Fibroblast of lung (primary cell): ENCODE results near the gene ELK3. TPM values are rescaled to one million over a fixed set of nuclear protein-coding genes. Genes with fewer than 3 reads are reported as not detected.

Source experiments
- DNase-seq, 2 donors: peaks; one replicate each; pipeline versions ENCODE4 v3.0.0 to v3.0.0-alpha.2; 2010; ENCODE audit warnings: low read depth in 2 of 2
- H2AFZ ChIP-seq: 2 replicates; pipeline ENCODE4 v1.5.1; 2012; ENCODE audit warnings: low read length, control low read depth, inconsistent platforms
- H3K27ac ChIP-seq: 2 replicates; pipeline ENCODE4 v1.5.1; 2011; ENCODE audit warnings: low read length, control low read depth; ENCODE audit not compliant: insufficient read depth
- H3K27me3 ChIP-seq: 2 replicates; pipeline ENCODE4 v1.5.1; 2011; ENCODE audit warnings: mild to moderate bottlenecking, low read length; ENCODE audit not compliant: control insufficient read depth, insufficient read depth
- H3K36me3 ChIP-seq: 2 replicates; pipeline ENCODE4 v1.5.1; 2011; ENCODE audit warnings: low read length; ENCODE audit not compliant: control insufficient read depth, insufficient read depth
- H3K4me1 ChIP-seq: 2 replicates; pipeline ENCODE4 v1.5.1; 2011; ENCODE audit warnings: low read length; ENCODE audit not compliant: control insufficient read depth, insufficient read depth; ENCODE audit errors: extremely low read depth
- H3K4me2 ChIP-seq: 2 replicates; pipeline ENCODE4 v1.5.1; 2011; ENCODE audit warnings: low read length, control low read depth; ENCODE audit not compliant: insufficient read depth; ENCODE audit errors: extremely low read depth
- H3K4me3 ChIP-seq, 4 experiments: fragments of 200-600 bp in 1 of 4; sonication (generic) in 1 of 4; replicated peaks in 1 of 4; 2 replicates each; pipeline ENCODE4 v1.5.1; 2011 to 2016; ENCODE audit warnings: low read length in 4 of 4, low read depth in 3 of 4, mild to moderate bottlenecking in 3 of 4, control low read depth in 2 of 4, inconsistent platforms in 1 of 4, mixed read lengths in 1 of 4; ENCODE audit not compliant: insufficient read depth in 1 of 4; ENCODE audit errors: control extremely low read depth in 1 of 4
- H3K79me2 ChIP-seq: 2 replicates; pipeline ENCODE4 v1.5.1; 2012; ENCODE audit warnings: mild to moderate bottlenecking, low read length, inconsistent platforms; ENCODE audit not compliant: control insufficient read depth, insufficient read depth
- H3K9ac ChIP-seq: 2 replicates; pipeline ENCODE4 v1.5.1; 2011; ENCODE audit warnings: mild to moderate bottlenecking, low read length, control low read depth; ENCODE audit not compliant: insufficient read depth
- H3K9me3 ChIP-seq: 2 replicates; pipeline ENCODE4 v1.5.1; 2012; ENCODE audit warnings: low read depth, low read length; ENCODE audit not compliant: control insufficient read depth, insufficient read depth
- H4K20me1 ChIP-seq: 2 replicates; pipeline ENCODE4 v1.5.1; 2011; ENCODE audit warnings: low read length; ENCODE audit not compliant: control insufficient read depth, insufficient read depth; ENCODE audit errors: extremely low read depth
- EZH2 ChIP-seq: IDR thresholded peaks from 2 replicates; pipeline ENCODE4 v1.5.1; 2012; ENCODE audit warnings: low read length, control low read depth, mild to moderate bottlenecking; ENCODE audit errors: missing control alignments
- polyA plus RNA-seq, 2 donors: library from polyadenylated mRNA; depleted of rRNA in 1 of 2; stranded (reverse) in 1 of 2; unstranded in 1 of 2; fragments of >200 nt; gene quantifications; 2 replicates each; pipeline ENCODE4 v1.2.1, GENCODE V29; 2011 to 2012; ENCODE audit warnings: missing spikeins in 1 of 2
- total RNA-seq: library from RNA; depleted of rRNA; stranded (reverse); fragments of >200 nt; gene quantifications from 2 replicates; pipeline ENCODE4 v1.2.1, GENCODE V29; 2014
- TF ChIP-seq, protein P1 (sequence below), 2 donors: IDR thresholded peaks in 1 of 2; conservative IDR thresholded peaks in 1 of 2; 1 replicate in 1 of 2; 2 replicates in 1 of 2; pipeline ENCODE4 v1.5.1; 2011 to 2012; ENCODE audit warnings: low read length in 2 of 2, control low read depth in 1 of 2, inconsistent platforms in 1 of 2, low read depth in 1 of 2, mild to moderate bottlenecking in 1 of 2

Gene ELK3
- total and polyA plus RNA-seq, 2 donors (not counting 1 experiment from before 2014, with no cell fraction given): 14.7 to 27.9 TPM

DNA sequence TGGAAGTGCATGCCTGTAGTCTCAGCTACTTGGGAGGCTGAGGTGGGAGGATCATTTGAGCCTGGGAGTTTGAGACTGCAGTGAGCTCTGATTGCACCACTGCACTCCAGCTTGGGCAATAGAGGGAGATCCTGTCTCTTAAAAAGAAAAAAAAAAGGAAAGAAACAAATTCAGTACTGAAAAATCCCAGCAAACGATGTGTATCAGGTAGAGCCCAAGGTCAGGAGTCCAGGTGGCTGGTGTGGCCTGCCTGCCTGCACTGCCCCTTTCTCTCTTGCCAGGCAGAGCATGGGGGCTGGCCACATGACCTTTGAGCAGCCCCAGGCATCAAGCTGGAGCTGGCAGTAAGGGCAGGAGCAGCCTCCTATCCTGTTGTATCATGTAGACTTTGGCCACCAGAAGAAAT, 31.8 kb downstream of the ELK3 start:
- Histone ChIP-seq H3K4me2 (no peak overlapping the region), H3K27ac (no peak overlapping the region), H3K27me3 (no peaks in the 10 kb centered on the region), H4K20me1 (no peaks in the 10 kb centered on the region), H3K4me3 (no peak overlapping the region), H2AFZ (no peak overlapping the region), H3K4me1 (peaks cover 1% of the 10 kb centered on the region), H3K36me3 (peaks cover 2% of the 10 kb centered on the region), H3K79me2 (peaks cover 56% of the 10 kb centered on the region), H3K9ac (no peak overlapping the region), H3K9me3 (no peaks in the 10 kb centered on the region)
- no peak for DNase-seq
- TF ChIP-seq, protein P1, sequence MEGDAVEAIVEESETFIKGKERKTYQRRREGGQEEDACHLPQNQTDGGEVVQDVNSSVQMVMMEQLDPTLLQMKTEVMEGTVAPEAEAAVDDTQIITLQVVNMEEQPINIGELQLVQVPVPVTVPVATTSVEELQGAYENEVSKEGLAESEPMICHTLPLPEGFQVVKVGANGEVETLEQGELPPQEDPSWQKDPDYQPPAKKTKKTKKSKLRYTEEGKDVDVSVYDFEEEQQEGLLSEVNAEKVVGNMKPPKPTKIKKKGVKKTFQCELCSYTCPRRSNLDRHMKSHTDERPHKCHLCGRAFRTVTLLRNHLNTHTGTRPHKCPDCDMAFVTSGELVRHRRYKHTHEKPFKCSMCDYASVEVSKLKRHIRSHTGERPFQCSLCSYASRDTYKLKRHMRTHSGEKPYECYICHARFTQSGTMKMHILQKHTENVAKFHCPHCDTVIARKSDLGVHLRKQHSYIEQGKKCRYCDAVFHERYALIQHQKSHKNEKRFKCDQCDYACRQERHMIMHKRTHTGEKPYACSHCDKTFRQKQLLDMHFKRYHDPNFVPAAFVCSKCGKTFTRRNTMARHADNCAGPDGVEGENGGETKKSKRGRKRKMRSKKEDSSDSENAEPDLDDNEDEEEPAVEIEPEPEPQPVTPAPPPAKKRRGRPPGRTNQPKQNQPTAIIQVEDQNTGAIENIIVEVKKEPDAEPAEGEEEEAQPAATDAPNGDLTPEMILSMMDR (conservative IDR thresholded peaks at IDR 0.05 in 1 of 2, IDR thresholded peaks at IDR 0.05 in 1 of 2; ENCODE audit: low read depth in 1 of 2, low read length in 2 of 2): no peak
- no peak for TF ChIP-seq EZH2

DNA sequence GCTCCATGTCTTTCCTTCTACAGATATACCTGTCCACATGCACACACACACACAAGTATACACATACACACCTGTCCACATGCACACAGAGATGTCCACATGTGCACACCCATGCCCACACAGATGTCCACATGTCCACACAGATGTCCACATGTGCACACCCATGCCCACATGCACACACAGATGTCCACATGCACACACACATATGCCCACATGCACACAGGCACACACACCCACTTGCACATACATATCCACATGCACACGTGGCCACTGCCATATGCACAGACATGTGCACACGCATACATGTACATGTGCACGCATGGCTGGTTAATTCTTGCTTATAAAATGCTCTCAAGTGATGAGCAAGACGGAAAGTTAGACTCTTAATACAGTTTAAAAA, 32.2 kb downstream of the ELK3 start:
- Histone ChIP-seq H3K4me3 (no peak overlapping the region), H2AFZ (no peak overlapping the region), H3K9me3 (no peaks in the 10 kb centered on the region), H3K4me1 (no peaks in the 10 kb centered on the region), H3K36me3 (peaks cover 2% of the 10 kb centered on the region), H3K27ac (no peak overlapping the region), H3K9ac (no peak overlapping the region), H3K27me3 (no peaks in the 10 kb centered on the region), H4K20me1 (no peaks in the 10 kb centered on the region), H3K4me2 (no peak overlapping the region), H3K79me2 (peaks cover 54% of the 10 kb centered on the region)
- no peak for TF ChIP-seq EZH2
- TF ChIP-seq, protein P1 (conservative IDR thresholded peaks at IDR 0.05 in 1 of 2, IDR thresholded peaks at IDR 0.05 in 1 of 2; ENCODE audit: low read depth in 1 of 2, low read length in 2 of 2): no peak
- no peak for DNase-seq

DNA sequence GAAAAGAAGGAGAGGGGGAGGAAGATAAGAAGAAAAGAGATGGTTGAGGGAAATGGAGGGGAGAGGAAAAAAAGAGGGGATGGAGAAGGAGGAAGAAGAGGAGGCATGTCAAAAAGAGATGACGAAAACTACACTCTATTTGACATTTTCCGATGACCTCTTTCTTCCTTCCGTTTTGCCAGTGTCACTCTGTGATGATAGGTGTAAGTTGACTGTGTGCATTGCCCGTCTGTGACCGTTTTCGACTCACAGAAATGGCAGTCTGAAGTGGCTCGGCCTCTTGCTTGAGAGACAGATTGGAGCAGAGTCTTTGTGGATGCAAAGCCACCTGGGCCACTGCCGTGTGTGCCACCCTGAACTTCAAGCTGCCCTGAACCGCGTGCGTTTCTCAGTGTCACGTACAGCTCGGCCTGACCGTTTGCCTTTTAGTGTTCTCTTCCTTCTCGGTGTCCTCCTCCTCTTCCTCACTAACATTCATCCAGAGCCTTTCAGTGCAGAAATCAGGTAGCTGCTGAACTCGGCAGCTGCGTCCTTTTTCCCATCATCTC, 32.7 kb downstream of the ELK3 start:
- TF ChIP-seq, protein P1 (conservative IDR thresholded peaks at IDR 0.05 in 1 of 2, IDR thresholded peaks at IDR 0.05 in 1 of 2; ENCODE audit: low read depth in 1 of 2, low read length in 2 of 2): no peak
- no peak for TF ChIP-seq EZH2
- Histone ChIP-seq H3K79me2 (peaks cover 55% of the 10 kb centered on the region), H3K4me2 (no peak overlapping the region), H3K4me3 (no peak overlapping the region), H3K4me1 (no peaks in the 10 kb centered on the region), H3K9ac (no peak overlapping the region), H3K36me3 (peaks cover 2% of the 10 kb centered on the region), H3K27ac (no peak overlapping the region), H3K9me3 (no peaks in the 10 kb centered on the region), H2AFZ (no peak overlapping the region), H3K27me3 (no peaks in the 10 kb centered on the region), H4K20me1 (no peaks in the 10 kb centered on the region)
- DNase-seq: no peak
